Omental fat pad (tissue), 4 donors: ENCODE measurements around the gene MYBBP1A. TPM values are rescaled to one million over a fixed set of nuclear protein-coding genes. Genes with fewer than 3 reads are reported as not detected.

Source experiments
- ATAC-seq: fragments of 150-250 bp; one replicate; pipeline ENCODE4 v1.9.1; 2016; ENCODE audit warnings: mild to moderate bottlenecking, moderate library complexity; ENCODE audit not compliant: low FRiP score
- DNase-seq: peaks from one replicate; pipeline ENCODE4 v3.0.0-alpha.2; 2019; ENCODE audit warnings: low spot score
- total RNA-seq, 4 donors: library from RNA; depleted of rRNA; stranded (reverse); fragments of >200 nt; gene quantifications; one replicate each; pipeline ENCODE4 v1.1.0, GENCODE V29; 2016
- TF ChIP-seq, protein P1 (sequence below), 3 donors: fragments of 450-650 bp; IDR thresholded peaks; one replicate each; pipeline ENCODE4 v1.5.1; 2016 to 2017; ENCODE audit warnings: antibody characterized with exemption in 3 of 3, mild to moderate bottlenecking in 3 of 3, moderate library complexity in 2 of 3

Gene MYBBP1A
- total RNA-seq, 4 donors from 2014 or later: 33.1 to 142 (median 39.1) TPM

DNA sequence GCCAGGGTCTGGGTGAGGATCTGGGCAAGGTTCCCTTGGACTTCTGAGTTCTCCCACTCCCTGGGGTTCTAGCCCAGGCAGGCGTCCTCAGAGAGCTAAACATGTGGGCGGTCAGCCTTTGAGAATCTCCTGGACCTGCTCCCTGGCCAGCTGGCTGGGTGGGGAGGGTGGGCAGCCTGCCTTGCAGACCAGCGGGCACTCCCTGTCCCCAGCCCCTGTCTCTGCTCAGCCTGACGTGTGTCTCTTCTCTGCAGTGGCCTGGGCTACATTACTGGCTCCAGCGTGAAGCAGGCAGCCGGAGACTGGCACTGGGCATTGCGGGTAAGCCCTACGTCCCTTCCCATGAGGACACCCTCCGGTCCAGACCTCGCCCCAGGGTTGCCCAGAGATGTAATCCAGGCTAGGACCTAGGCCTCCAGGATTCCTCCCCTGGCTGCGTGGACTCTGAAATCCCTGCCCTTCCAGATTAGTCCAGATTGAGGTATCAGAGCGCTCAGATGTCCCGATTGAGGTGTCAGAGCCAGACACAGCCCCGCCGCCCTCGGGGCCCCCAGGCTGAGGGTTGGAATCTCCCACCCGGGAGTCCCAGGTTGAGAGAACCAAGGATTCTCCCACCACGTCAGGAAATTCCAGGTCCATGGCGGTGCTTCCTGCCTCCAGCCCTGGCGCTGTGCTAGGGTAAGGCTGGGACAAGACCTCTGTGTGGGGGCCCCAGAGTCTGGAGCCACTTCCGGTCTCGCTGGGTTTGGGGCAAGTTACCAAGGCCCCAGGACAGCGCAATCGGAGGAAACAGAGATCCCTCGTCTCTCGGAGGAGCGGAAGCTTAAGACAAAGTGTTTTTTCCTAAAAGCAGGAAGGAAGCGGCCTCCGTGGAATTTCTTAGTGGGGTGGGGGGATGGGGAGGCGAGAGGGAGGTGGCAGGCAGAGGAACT lies 24.1 kb downstream of the MYBBP1A start:
- TF ChIP-seq, protein P1, sequence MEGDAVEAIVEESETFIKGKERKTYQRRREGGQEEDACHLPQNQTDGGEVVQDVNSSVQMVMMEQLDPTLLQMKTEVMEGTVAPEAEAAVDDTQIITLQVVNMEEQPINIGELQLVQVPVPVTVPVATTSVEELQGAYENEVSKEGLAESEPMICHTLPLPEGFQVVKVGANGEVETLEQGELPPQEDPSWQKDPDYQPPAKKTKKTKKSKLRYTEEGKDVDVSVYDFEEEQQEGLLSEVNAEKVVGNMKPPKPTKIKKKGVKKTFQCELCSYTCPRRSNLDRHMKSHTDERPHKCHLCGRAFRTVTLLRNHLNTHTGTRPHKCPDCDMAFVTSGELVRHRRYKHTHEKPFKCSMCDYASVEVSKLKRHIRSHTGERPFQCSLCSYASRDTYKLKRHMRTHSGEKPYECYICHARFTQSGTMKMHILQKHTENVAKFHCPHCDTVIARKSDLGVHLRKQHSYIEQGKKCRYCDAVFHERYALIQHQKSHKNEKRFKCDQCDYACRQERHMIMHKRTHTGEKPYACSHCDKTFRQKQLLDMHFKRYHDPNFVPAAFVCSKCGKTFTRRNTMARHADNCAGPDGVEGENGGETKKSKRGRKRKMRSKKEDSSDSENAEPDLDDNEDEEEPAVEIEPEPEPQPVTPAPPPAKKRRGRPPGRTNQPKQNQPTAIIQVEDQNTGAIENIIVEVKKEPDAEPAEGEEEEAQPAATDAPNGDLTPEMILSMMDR (IDR thresholded peaks at IDR 0.05): no peak

DNA sequence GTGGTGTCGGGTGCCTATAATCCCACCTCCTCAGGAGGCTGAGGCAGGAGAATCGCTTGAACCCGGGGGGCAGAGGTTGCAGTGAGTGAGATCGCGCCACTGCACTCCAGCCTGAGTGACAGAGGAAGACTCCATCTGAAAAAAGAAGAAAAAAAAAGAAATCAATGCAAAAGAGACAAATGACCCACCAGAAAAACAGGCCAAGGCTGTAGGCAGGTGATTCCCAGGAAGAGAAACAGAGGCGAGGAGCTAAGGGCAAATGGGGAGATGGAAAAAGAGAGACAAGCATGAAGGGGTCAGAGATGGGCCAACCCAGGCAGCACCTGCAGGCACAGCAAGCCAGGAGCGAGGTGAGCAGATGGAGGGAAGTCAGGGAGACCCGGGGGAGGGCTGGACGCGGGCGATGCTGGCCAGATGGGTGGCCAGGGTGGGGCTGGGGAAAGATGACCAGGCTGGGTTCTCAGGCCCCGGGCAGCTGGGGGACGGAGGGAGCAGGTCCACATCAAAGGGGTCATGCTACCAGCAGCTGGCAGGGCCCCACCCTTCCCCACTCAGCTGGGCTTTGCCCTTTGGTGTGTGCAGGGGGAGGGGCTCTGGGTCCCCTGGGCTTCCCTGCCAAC lies 25.5 kb downstream of the MYBBP1A start:
- DNase-seq (no peak), ATAC-seq (no peak)
- TF ChIP-seq, protein P1 (IDR thresholded peaks at IDR 0.05): no peak

More for the DNA sequence above, 24.1 kb downstream of the MYBBP1A start:
- DNase-seq (no peak), ATAC-seq (no peak)

DNA sequence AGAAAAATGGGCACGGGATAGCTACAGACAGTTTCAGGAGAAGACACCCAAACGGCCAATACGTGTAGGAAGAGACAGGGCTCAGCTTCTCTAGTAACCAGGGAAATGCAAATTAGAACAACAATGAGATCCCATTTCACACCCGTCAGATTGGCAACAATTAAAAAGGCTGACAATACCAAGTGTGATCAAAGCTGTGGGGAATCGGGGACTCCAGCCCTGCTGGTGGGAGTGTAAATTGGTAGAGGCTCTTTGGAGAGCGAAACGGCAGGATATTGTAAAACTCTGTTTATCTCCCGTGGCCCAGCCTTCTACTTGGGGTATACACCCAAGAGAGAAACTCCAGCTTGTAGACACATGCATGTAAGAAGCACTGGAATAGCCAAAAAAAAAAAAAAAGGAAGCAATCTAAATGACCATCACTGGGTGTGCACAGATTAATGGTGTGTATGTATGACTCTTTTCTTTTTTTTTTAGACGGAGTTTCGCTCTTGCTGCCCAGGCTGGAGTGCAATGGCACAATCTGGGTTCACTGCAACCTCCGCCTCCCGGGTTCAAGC lies 27.5 kb downstream of the MYBBP1A start:
- TF ChIP-seq, protein P1 (IDR thresholded peaks at IDR 0.05): no peak
- no peak for ATAC-seq

DNA sequence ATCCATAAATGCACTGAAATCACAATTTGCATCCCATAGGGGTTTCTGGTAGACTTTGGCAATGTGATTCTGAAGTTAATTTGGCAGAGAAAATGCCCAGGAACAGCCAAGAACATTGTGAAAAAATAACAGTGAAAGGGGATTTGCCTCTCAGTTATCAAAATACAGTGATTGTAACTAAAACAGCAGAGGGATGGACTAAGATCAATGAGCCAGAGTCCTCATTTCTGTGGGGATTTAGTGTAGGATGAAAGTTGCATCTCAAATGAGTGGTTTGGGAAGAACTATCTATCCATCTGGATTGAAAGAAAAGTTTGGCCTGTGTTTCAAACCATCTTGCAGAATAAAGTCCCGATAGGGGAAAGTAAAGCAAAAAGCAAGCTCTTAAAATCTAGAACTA lies 28.1 kb downstream of the MYBBP1A start:
- TF ChIP-seq, protein P1 (IDR thresholded peaks at IDR 0.05): no peak
- DNase-seq: no peak
- ATAC-seq: no peak

More for the DNA sequence above, 27.5 kb downstream of the MYBBP1A start:
- no peak for DNase-seq

DNA sequence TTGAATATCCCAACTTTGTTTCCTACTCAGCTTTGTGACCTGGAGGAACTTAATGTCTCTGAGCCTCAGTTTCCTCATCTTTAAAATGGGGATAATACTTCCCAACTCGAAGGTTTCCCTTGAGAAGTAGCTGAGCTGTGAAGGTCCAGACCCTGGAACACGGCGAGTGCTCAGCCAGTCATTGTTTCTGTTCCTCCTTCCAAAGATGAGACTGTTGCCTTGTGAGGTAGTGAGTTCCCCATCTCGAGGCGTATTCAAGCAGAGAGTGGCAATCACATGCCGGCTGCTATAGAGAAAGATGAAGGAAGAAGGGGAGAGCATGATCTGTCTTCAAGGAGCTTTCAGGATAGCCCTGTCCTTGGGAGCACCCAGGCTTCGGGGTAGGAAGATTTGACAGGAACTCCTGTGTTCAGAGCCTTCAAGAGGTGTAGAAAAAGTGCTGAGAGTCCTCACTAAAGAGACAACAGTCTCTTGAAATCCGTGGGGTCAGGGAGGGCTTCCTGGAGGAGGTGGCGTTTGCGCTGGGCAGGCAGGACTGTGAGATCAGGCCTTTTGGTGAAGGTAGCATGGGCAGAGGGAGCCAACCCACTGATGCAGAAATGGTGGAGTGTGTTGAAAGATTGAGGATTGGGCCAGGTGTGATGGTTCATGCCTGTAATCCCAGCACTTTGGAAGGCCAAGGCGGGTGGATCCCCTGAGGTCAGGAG lies 29.3 kb downstream of the MYBBP1A start:
- ATAC-seq: no peak

DNA sequence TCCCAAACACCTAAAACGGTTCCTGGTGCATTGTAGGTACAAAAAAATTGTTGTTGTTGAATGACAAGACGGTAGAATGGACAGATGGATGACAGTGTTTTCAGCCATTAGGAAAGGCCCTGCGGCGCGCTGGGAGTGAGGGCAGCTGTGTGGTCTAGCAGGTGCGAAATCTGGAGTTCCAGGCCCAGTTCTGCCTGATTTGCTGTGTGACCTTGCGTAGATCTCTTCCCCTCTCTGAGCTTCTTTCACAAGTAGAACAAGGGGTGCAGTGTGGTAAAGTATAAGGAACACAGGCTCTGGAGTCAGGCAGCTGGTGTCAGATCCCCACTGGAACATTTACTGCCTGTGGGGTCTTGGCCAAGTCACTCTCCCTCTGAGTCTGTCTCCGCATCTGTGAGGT lies 31.2 kb downstream of the MYBBP1A start:
- TF ChIP-seq, protein P1 (IDR thresholded peaks at IDR 0.05): no peak
- DNase-seq: no peak
- ATAC-seq: no peak

More for the DNA sequence above, 29.3 kb downstream of the MYBBP1A start:
- DNase-seq: no peak
- TF ChIP-seq, protein P1 (IDR thresholded peaks at IDR 0.05): no peak
